Measurements from ENCODE around the gene LINGO1. TPM values are rescaled to one million over a fixed set of nuclear protein-coding genes. Genes with fewer than 3 reads are reported as not detected.
A peak's percentile ranks its signal among the peaks of the same experiment; 100 is the strongest.

LINGO1 gene
- total RNA-seq, 4 donors from 2014 or later = 0.13 to 1.1 (median 1.0) TPM; not detected in 1

- no peak for DNase-seq
- Histone ChIP-seq H3K9me3 (no peaks in the 10 kb centered on the region), H3K27me3 (no peaks in the 10 kb centered on the region), H3K36me3 (no peaks in the 10 kb centered on the region), H3K4me3 (replicated peaks in 1 of 3) (no peak overlapping the region), H3K27ac (no peak overlapping the region), H3K4me1 (no peaks in the 10 kb centered on the region)
- WGBS, 2 donors = 74 to 78% methylated on average over 11 of the region's 13 CpGs
- intact Hi-C loops (cut with DNase I) = no loop called here
- TF ChIP-seq, protein P1, sequence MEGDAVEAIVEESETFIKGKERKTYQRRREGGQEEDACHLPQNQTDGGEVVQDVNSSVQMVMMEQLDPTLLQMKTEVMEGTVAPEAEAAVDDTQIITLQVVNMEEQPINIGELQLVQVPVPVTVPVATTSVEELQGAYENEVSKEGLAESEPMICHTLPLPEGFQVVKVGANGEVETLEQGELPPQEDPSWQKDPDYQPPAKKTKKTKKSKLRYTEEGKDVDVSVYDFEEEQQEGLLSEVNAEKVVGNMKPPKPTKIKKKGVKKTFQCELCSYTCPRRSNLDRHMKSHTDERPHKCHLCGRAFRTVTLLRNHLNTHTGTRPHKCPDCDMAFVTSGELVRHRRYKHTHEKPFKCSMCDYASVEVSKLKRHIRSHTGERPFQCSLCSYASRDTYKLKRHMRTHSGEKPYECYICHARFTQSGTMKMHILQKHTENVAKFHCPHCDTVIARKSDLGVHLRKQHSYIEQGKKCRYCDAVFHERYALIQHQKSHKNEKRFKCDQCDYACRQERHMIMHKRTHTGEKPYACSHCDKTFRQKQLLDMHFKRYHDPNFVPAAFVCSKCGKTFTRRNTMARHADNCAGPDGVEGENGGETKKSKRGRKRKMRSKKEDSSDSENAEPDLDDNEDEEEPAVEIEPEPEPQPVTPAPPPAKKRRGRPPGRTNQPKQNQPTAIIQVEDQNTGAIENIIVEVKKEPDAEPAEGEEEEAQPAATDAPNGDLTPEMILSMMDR (IDR thresholded peaks at IDR 0.05) = no peak
- no peak for TF ChIP-seq POLR2A (IDR thresholded peaks at IDR 0.05)
These were observed 40.6 kb downstream of the LINGO1 start for GRCh38 chr15:77591968-77592613.

DNA sequence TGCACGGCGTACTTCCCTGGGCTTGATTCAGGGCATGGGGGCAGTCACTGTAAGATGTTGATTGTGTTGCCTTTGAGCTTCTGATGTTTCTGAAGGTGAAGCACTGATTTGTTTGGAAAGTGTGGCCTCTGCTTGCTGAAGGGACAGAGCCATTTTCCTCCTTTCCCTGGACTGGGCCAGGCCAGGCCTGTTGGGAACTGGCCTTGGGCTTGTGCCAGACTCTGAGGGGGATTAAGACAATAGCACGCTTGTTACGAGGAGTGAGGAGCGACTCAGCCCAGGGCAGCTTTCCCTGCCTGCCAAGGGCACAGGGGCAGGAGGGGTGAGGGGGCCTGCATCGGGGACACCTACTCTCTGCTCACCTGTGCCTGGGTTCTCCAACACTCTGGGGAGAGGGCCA lies 42.9 kb downstream of the LINGO1 start:
- TF ChIP-seq POLR2A (IDR thresholded peaks at IDR 0.05) = no peak
- TF ChIP-seq, protein P1 (IDR thresholded peaks at IDR 0.05) = no peak
- Histone ChIP-seq H3K4me3 (replicated peaks in 1 of 3) (no peak overlapping the region), H3K27me3 (no peaks in the 10 kb centered on the region), H3K9me3 (no peaks in the 10 kb centered on the region), H3K4me1 (no peaks in the 10 kb centered on the region), H3K36me3 (no peaks in the 10 kb centered on the region), H3K27ac (no peak overlapping the region)
- WGBS, 2 donors = 54 to 58% methylated on average over 4 to 6 of the region's 6 CpGs
- intact Hi-C loops (cut with DNase I) = no loop called here
- peak; percentile 15 to 81 for DNase-seq

DNA sequence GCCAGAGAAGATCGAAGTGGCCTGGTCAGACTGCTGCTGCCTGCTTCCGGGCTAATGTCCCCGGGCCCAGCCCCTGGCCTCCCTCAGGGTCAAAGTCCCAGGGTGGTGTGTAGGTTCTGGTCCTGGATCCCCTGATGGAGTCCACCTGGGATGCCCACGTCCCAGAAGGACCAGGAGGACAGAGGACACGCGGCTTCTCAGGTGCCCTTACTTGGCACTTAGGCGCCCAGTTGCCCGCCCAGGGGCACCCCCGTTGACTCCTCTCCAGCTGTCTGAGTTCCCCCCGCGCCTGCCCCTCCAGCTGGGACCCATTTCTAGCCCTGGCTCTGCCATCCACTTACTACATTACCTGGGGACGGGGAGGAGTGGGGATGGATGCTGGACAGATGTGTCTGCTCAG lies 44.6 kb downstream of the LINGO1 start:
- WGBS, 2 donors = 96 to 100% methylated on average over 4 to 11 of the region's 12 CpGs

GRCh38 chr15:77584691-77585090 lies 48.0 kb downstream of the LINGO1 start:
- Histone ChIP-seq H3K27ac (no peak overlapping the region), H3K4me3 (replicated peaks in 1 of 3) (no peak overlapping the region), H3K9me3 (no peaks in the 10 kb centered on the region), H3K27me3 (no peaks in the 10 kb centered on the region), H3K36me3 (no peaks in the 10 kb centered on the region), H3K4me1 (peaks cover 0 to 7% of the 10 kb centered on the region in 2 donors)
- intact Hi-C loops (cut with DNase I) = no loop called here
- TF ChIP-seq, protein P1 (IDR thresholded peaks at IDR 0.05) = no peak
- no peak for TF ChIP-seq POLR2A (IDR thresholded peaks at IDR 0.05)
- WGBS, 2 donors = 64% methylated on average over 7 to 11 of the region's 11 CpGs
- DNase-seq = peak in 1 of 2 donors; percentile 19

More for the DNA sequence above, 44.6 kb downstream of the LINGO1 start:
- H3K27ac ChIP-seq = no peak overlapping the region
- intact Hi-C loops (cut with DNase I) = no loop called here
- H3K4me3 ChIP-seq (replicated peaks in 1 of 3) = no peak overlapping the region
- H3K9me3 ChIP-seq = no peaks in the 10 kb centered on the region
- TF ChIP-seq POLR2A (IDR thresholded peaks at IDR 0.05) = no peak
- TF ChIP-seq, protein P1 (IDR thresholded peaks at IDR 0.05) = no peak
- no peak for DNase-seq
- H3K36me3 ChIP-seq = no peaks in the 10 kb centered on the region
- no peaks in the 10 kb centered on the region for H3K4me1 ChIP-seq
- H3K27me3 ChIP-seq = no peaks in the 10 kb centered on the region

DNA sequence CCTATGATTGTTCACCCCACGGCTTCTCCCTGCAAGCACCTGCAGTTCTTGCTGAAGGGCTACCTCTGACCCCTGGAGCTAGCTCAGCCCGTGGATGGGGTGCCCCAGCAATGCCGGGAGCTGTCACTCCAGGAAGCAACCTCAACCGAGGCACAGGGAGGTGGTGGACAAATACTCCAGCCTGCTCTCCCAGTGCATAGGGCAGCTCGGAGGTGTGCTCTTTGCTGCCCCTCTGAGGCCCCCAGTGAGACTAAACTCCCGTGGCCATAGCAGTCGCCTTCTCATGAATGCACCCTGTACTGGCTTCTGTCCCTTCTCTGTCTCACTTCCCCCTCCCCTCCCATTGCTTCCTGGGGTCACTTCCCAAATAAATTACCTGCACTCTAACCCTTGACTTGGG lies 48.5 kb downstream of the LINGO1 start:
- no peak overlapping the region for H3K4me3 ChIP-seq (replicated peaks in 1 of 3)
- H3K9me3 ChIP-seq = no peaks in the 10 kb centered on the region
- peaks cover 0 to 7% of the 10 kb centered on the region in 2 donors for H3K4me1 ChIP-seq
- no peak overlapping the region for H3K27ac ChIP-seq
- TF ChIP-seq, protein P1 (IDR thresholded peaks at IDR 0.05) = no peak
- no peak for TF ChIP-seq POLR2A (IDR thresholded peaks at IDR 0.05)
- DNase-seq = no peak
- 63 to 67% methylated on average over 3 to 7 of the region's 7 CpGs for WGBS, 2 donors
- H3K27me3 ChIP-seq = no peaks in the 10 kb centered on the region
- H3K36me3 ChIP-seq = no peaks in the 10 kb centered on the region
- intact Hi-C loops (cut with DNase I) = no loop called here

All from thyroid gland (tissue), 4 donors.